Endothelial cell of umbilical vein (primary cell): ENCODE results near the gene NAGLU.

Experiments used
- CTCF ChIP-seq, 2 donors: IDR thresholded peaks; 1 replicate in 1 of 2; 2 replicates in 1 of 2; pipeline ENCODE4 v1.5.1; 2011; ENCODE audit warnings: low read length in 2 of 2, mild to moderate bottlenecking in 2 of 2, moderate library complexity in 2 of 2, control low read depth in 1 of 2, inconsistent platforms in 1 of 2, low read depth in 1 of 2; ENCODE audit not compliant: insufficient read depth in 1 of 2; ENCODE audit errors: extremely low read depth in 1 of 2
- EZH2 ChIP-seq: IDR thresholded peaks from 2 replicates; pipeline ENCODE4 v1.6.1; 2012; ENCODE audit warnings: borderline replicate concordance, low read depth, mild to moderate bottlenecking, moderate library complexity, low read length, inconsistent platforms; ENCODE audit not compliant: severe bottlenecking

- TF ChIP-seq CTCF (IDR thresholded peaks at IDR 0.05; ENCODE audit: extremely low read depth in 1 of 2, insufficient read depth in 1 of 2, low read depth in 1 of 2, low read length in 2 of 2) (no peak), EZH2 (no peak)
These were observed 37.2 kb upstream of the NAGLU start for GRCh38 chr17:42498828-42499227.
